Measurements from ENCODE around the gene ABCD1. TPM values are rescaled to one million over a fixed set of nuclear protein-coding genes. Genes with fewer than 3 reads are reported as not detected.

ABCD1 gene
- total RNA-seq, 1 experiment from 2014 or later = 39.1 TPM

DNA sequence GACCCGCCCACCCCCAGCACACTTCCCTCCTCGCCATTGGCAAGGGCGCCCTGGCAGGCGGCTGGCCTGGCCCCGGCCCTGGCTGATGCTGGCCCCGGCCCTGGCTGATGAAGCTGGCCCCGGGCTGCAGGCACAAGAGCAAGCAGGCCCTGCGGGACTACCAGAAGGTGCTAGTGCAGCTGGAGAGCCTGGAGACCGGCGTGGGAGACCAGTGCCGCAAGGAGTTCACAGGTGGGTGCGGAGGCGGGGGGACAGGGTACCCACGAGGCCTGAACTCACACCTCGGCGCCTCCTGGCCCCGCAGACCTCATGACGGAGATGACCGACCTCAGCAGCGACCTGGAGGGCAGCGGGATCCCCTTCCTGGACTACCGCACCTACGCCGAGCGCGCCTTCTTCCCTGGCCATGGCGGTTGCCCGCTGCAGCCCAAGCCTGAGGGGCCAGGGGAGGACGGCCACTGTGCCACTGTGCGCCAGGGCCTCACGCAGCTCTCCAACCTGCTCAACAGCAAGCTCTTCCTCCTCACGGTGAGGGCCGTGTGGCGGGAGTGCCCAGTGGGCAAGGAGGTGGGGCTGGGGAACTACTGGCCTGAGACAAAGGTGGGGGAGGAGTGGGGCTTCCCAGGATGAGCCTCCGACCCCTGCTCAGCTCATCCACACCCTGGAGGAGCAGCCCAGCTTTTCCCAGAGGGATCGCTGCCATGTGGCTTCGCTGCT lies 50.1 kb downstream of the ABCD1 start:
- in situ Hi-C loops (cut with HindIII; ENCODE audit: low pct_unique_long_range_greater_than_20kb, low sequenced_read_pairs) = no loop called here
- no peak for DNase-seq (ENCODE audit: low read depth, low spot score)

DNA sequence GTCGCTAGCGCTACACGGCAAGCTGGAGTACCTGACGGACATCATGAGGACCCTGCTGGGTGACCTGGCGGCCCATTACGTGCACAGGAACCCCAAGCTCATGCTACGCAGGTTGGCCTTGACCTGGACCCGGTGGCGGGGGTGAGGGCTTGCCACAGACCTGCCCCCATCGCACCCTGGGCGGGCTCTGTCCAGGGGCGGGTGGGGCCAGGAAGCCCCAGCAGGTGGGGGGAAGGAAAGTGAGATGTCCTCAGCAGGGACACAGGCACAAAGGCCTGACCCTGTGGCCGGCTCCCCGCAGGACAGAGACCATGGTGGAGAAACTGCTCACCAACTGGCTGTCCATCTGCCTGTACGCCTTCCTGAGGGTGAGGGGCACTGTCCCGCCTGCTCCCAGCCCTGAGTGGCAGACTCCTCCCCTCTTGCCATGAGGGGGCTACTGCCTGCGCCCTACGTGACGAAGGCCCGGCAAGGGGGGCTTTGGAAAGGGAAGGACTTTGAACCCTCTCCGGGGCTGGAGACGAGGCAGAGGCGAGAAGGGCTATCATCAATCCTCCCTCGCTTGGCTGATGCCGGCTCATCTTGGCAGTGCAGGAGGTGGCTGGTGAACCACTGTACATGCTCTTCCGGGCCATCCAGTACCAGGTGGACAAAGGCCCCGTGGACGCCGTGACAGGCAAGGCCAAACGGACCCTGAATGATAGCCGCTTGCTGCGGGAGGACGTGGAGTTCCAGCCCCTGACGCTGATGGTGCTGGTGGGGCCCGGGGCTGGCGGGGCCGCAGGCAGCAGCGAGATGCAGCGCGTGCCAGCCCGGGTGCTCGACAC lies 50.9 kb downstream of the ABCD1 start:
- no peak for DNase-seq (ENCODE audit: low read depth, low spot score)
- in situ Hi-C loops (cut with HindIII; ENCODE audit: low pct_unique_long_range_greater_than_20kb, low sequenced_read_pairs) = no loop called here

GRCh38 chrX:153776120-153776599 lies 51.5 kb downstream of the ABCD1 start:
- in situ Hi-C loops (cut with HindIII; ENCODE audit: low pct_unique_long_range_greater_than_20kb, low sequenced_read_pairs) = no loop called here
- no peak for DNase-seq (ENCODE audit: low read depth, low spot score)

DNA sequence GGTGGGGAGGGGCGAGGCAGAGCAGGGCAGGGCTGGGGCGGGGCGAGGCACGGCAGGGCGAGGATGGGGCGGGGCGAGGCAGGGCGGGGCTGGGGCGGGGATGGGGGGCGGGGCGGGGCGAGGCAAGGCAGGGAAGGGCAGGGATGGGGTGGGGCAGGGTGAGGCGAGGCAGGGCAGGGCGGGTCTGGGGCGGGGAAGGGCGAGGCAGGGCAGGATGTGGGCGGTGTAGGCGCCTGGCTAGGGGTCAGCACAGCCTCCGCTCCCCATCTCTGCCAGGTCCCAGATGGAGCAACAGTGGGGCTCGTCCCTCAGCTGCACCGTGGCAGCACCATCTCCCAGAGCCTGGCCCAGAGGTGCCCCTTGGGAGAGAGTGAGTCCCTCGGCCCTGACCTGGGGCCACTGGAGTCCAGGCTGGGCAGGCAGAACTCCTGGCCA lies 52.0 kb downstream of the ABCD1 start:
- no peak for DNase-seq (ENCODE audit: low read depth, low spot score)
- in situ Hi-C loops (cut with HindIII; ENCODE audit: low pct_unique_long_range_greater_than_20kb, low sequenced_read_pairs) = no loop called here

DNA sequence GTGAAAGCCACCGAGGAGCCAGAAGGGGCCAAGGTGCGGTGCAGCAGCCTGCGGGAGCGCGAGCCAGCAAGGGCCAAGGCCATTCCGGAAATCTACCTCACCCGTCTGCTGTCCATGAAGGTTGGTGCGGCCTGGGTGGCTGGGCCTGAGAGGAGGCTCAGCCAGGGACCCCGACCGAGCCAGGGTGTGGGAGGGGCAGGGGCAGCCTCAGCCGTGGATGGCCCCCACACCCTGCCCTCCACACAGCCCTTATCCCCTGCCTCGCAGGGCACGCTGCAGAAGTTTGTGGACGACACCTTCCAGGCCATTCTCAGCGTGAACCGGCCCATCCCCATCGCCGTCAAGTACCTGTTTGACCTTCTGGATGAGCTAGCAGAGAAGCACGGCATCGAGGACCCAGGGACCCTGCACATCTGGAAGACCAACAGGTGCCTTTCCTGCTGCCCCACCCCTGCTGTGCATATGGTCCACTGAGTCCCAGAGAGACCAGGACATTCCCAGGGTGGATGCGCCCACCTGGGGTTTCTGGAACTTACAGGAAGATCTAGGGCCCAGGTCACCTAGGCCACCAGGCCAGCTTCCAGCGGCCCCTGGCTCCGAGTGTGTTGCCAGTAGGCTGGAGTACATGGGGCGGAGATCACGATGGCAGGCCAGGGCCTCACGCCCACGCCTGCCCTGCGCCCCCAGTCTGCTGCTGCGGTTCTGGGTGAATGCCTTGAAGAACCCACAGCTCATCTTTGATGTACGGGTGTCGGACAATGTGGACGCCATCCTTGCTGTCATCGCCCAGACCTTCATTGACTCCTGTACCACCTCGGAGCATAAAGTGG lies 52.8 kb downstream of the ABCD1 start:
- no peak for DNase-seq (ENCODE audit: low read depth, low spot score)
- in situ Hi-C loops (cut with HindIII; ENCODE audit: low pct_unique_long_range_greater_than_20kb, low sequenced_read_pairs) = no loop called here

- DNase-seq (ENCODE audit: low read depth, low spot score) = no peak
- in situ Hi-C loops (cut with HindIII; ENCODE audit: low pct_unique_long_range_greater_than_20kb, low sequenced_read_pairs) = no loop called here
Measured at GRCh38 chrX:153778181-153778580, 53.5 kb downstream of the ABCD1 start.

GRCh38 chrX:153778684-153779101 lies 54.0 kb downstream of the ABCD1 start:
- in situ Hi-C loops (cut with HindIII; ENCODE audit: low pct_unique_long_range_greater_than_20kb, low sequenced_read_pairs) = no loop called here
- DNase-seq (ENCODE audit: low read depth, low spot score) = no peak

- in situ Hi-C loops (cut with HindIII; ENCODE audit: low pct_unique_long_range_greater_than_20kb, low sequenced_read_pairs) = no loop called here
Measured at GRCh38 chrX:153779891-153780677, 55.4 kb downstream of the ABCD1 start.

GRCh38 chrX:153780678-153781427 lies 56.2 kb downstream of the ABCD1 start, which contains the start of gene SRPK3:
Gene SRPK3 (plus strand): TSS chrX:153781041. CDS start chrX:153781087, 46 bp downstream.
- DNase-seq (ENCODE audit: low read depth, low spot score) = no peak
- in situ Hi-C loops (cut with HindIII; ENCODE audit: low pct_unique_long_range_greater_than_20kb, low sequenced_read_pairs) = no loop called here

More at GRCh38 chrX:153779891-153780677, 55.4 kb downstream of the ABCD1 start:
- no peak for DNase-seq (ENCODE audit: low read depth, low spot score)

DNA sequence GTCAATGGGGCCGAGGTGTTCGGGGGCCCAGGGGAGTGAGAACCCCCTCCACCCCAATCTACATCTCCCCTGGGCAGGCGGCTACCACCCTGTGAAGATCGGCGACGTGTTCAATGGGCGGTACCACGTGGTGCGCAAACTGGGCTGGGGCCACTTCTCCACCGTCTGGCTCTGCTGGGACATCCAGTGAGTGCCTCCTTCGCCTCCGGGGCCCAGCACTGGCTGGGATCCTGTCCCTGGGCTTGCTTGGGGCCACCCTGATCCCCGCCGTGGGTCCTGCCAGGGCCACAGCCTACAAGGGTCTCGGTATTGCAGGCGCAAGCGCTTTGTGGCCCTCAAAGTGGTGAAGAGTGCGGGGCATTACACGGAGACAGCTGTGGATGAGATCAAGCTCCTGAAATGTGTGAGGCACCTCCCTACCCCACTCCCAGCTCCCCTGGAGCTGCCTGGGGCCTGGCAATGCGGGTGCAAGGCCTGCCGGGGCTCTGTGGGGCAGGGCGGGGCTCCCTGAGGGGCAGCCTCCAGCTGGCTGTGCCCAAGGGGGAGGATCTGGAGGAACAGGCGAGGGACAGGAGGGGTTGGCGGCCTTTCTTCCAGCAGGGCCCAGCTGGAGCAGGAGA lies 56.9 kb downstream of the ABCD1 start:
- in situ Hi-C loops (cut with HindIII; ENCODE audit: low pct_unique_long_range_greater_than_20kb, low sequenced_read_pairs) = no loop called here
- DNase-seq (ENCODE audit: low read depth, low spot score) = no peak

DNA sequence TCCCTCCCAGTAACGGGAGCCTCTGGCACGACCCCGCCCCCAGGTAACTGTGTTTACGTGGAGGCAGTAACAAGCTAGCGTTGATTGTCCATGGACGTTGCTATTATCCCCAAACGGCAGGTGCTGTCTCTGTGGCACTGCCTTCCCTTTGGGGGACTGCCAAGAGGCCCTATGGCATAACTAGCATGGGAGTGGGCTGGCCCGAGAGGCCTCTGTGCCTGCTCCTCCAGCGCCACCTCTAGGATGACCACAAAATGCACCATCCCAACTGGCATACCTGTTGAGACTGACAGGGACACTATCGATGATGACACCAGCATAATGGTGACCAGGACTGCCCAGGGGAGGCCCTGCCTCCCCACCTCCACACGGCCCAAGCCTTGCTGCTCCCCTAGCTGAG lies 57.7 kb downstream of the ABCD1 start:
- DNase-seq (ENCODE audit: low read depth, low spot score) = peak; percentile 22

DNA sequence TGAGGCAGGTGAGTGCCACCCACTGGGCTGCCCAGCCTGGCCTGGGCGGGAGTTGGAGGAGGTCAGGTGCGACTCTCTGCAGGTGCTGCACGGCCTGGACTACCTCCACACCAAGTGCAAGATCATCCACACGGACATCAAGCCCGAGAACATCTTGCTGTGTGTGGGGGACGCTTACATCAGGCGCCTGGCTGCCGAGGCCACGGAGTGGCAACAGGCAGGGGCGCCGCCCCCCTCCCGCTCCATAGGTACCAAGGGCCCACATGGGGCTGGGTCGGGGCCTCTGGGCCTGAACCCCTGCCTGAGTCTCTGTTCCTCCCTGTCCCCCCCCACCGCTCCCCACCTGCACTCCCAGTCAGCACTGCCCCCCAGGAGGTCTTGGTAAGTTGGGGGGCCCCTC lies 58.2 kb downstream of the ABCD1 start:
- DNase-seq (ENCODE audit: low read depth, low spot score) = no peak
- in situ Hi-C loops (cut with HindIII; ENCODE audit: low pct_unique_long_range_greater_than_20kb, low sequenced_read_pairs) = no loop called here

More for the DNA sequence above, 57.7 kb downstream of the ABCD1 start:
- in situ Hi-C loops (cut with HindIII; ENCODE audit: low pct_unique_long_range_greater_than_20kb, low sequenced_read_pairs) = no loop called here

GRCh38 chrX:153783378-153784013 lies 58.8 kb downstream of the ABCD1 start:
- in situ Hi-C loops (cut with HindIII; ENCODE audit: low pct_unique_long_range_greater_than_20kb, low sequenced_read_pairs) = no loop called here
- no peak for DNase-seq (ENCODE audit: low read depth, low spot score)

DNA sequence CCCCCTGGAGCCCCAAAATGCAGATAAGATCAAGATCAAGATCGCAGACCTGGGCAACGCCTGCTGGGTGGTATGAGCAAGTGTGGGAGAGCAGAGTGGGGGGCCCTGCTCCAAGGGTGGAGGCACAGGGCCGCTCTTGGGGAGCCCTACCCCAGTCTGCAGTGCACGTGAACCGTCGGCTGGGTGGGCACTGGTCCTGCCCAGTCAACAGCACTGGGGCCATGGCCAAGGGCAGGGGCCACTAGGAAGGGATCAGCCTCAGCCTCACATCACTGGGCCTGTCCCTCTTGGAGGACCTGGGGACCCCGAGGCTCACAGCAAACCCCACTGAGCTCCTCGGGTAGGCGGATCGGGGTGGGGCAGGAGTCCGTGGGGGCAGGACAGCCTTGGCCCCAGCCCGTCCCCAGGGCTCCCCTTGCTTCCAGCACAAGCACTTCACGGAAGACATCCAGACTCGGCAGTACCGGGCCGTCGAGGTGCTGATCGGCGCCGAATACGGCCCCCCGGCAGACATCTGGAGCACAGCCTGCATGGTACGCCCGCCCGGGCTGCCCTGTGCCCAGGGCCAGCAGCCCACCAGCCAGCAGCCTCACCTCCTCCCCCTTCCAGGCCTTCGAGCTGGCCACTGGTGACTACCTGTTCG lies 59.8 kb downstream of the ABCD1 start:
- in situ Hi-C loops (cut with HindIII; ENCODE audit: low pct_unique_long_range_greater_than_20kb, low sequenced_read_pairs) = no loop called here
- no peak for DNase-seq (ENCODE audit: low read depth, low spot score)

DNA sequence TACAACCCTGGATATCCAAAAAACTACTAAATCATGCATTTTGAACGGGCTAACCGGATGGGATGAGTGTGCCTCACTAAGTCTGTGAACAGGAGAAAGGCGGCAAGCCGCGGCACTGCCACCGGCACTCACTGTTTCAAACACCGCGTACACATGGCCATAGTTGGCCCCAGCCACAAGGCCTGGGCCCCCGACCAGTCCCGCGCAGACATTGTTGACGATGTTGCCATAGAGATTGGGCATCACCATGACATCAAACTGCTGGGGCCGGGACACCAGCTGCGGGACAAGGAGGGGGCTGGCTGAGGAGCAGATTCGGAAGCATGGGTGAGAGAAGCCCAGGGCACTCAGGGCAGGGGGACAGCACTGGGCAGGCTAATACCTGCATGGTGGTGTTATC lies 62.0 kb downstream of the ABCD1 start:
- no peak for DNase-seq (ENCODE audit: low read depth, low spot score)
- in situ Hi-C loops (cut with HindIII; ENCODE audit: low pct_unique_long_range_greater_than_20kb, low sequenced_read_pairs) = no loop called here

Data from SK-MEL-5 (cell line).